ENCODE data around the gene GLRA1. TPM values are rescaled to one million over a fixed set of nuclear protein-coding genes. Genes with fewer than 3 reads are reported as not detected.

Gene GLRA1
- total RNA-seq (1 to 10 TPM in 2 of 9 donors, under 1 TPM in 1, not detected in 6; 0.53 to 2.7 (median 1.4) TPM), polyA plus RNA-seq (1 to 10 TPM in 1 of 3 donors, under 1 TPM in 1, not detected in 1; 0.40 to 1.3 TPM)
- long read RNA-seq, donor 1 = 0 reads
- long read RNA-seq, donor 2 = 0 reads
- long read RNA-seq, donor 3 = 0 reads
- long read RNA-seq, donor 4 = 0 reads
- long read RNA-seq, donor 5 = 0 reads
- long read RNA-seq, donor 6, partial matches to known transcripts = 1 of 2 reads
- long read RNA-seq, donor 6, other reads (novel, unspliced or antisense) = 0 of 2 reads
- long read RNA-seq, donor 7 = 0 reads
- long read RNA-seq, donor 8 = 0 reads
- long read RNA-seq, donor 9 = 0 reads
- long read RNA-seq, donor 10 = 0 reads

DNA sequence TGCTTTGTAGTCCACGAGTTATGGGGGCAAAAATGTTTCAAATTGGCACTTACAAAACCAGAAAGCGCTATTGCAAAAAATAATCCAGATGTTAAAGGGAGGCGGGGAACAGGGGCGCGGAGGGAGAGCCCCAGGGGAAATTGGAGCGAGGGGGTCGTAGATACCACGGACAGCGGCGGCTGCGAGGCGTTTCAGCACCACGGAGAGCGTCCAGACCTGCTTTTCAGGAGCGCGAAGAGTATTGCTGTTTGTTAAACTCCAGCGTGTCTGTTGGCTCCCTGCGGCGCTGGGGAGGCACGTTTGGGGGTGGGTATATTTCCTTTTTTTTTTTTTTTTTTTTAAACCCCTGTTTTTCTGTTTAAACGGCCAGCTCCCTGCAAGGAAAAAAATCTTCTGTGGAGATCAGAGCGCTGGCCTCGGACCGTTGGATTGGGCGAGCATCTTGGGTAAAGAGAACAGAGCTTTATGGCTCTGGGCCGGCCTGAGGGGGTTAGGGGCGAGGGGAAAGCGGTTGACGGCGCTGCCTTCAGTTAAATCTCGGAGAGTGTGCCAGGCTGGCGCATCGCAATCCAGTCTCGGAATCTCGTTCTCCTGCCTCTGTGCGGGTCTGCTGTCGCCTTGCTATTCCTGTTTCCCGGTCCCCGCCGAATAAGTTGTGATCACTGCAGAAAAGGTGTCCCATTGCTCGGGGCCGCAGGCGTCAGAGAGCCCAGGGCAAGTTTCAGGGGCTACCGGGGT, at the start of gene GLRA1:
GLRA1 (minus strand) TSS at position 288 of the 738 bp plus-strand sequence. CDS start 302 bp downstream, outside the sequence.
- intact Hi-C loops (cut with DNase I) = no loop called here
- no peaks in the 10 kb centered on the region for H3K4me1 ChIP-seq (replicated peaks in 1 of 2)
- no peak within 1 kb of the TSS for H3K27ac ChIP-seq
- WGBS, 4 donors = 4 to 6% (median 6%) methylated on average over 34 to 44 of the region's 44 CpGs
- H3K9me3 ChIP-seq (replicated peaks in 1 of 3) = no peaks in the 10 kb centered on the region
- peak; percentile 46 to 69 (median 55) for DNase-seq
- H3K4me3 ChIP-seq = no peak within 1 kb of the TSS
- H3K27me3 ChIP-seq = peaks cover 6% of the 10 kb centered on the region
- no peak for TF ChIP-seq POLR2A (IDR thresholded peaks at IDR 0.05)
- TF ChIP-seq, protein P1, sequence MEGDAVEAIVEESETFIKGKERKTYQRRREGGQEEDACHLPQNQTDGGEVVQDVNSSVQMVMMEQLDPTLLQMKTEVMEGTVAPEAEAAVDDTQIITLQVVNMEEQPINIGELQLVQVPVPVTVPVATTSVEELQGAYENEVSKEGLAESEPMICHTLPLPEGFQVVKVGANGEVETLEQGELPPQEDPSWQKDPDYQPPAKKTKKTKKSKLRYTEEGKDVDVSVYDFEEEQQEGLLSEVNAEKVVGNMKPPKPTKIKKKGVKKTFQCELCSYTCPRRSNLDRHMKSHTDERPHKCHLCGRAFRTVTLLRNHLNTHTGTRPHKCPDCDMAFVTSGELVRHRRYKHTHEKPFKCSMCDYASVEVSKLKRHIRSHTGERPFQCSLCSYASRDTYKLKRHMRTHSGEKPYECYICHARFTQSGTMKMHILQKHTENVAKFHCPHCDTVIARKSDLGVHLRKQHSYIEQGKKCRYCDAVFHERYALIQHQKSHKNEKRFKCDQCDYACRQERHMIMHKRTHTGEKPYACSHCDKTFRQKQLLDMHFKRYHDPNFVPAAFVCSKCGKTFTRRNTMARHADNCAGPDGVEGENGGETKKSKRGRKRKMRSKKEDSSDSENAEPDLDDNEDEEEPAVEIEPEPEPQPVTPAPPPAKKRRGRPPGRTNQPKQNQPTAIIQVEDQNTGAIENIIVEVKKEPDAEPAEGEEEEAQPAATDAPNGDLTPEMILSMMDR (IDR thresholded peaks at IDR 0.05) = no peak
- no peaks in the 10 kb centered on the region for H3K36me3 ChIP-seq (replicated peaks in 1 of 2)

DNA sequence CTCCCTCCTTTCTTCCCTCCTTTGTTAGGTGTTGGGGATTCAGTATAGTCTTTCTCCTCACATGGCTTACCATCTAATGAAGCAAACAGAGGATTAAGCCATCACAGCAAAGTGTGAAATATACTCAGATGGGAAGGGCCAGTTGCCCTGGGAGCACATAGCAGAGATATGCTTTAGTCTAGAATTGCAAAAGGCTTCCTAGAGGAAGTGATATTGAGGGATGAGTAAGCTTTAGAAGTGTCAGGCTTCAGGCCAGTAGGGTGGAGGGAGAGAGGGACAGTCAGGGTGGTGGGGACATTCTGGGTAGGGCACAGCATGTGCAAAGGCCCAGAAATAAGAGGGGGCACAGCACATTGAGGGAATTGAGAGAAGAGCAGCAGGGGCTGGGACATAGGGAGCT, 46.2 kb upstream of the GLRA1 start:
- no peak for DNase-seq
- Histone ChIP-seq H3K36me3 (replicated peaks in 1 of 2) (no peaks in the 10 kb centered on the region), H3K4me3 (no peak overlapping the region), H3K4me1 (replicated peaks in 1 of 2) (no peaks in the 10 kb centered on the region), H3K27ac (no peak overlapping the region), H3K9me3 (replicated peaks in 1 of 3) (no peaks in the 10 kb centered on the region), H3K27me3 (no peaks in the 10 kb centered on the region)
- intact Hi-C loops (cut with DNase I) = no loop called here
- TF ChIP-seq POLR2A (IDR thresholded peaks at IDR 0.05) = no peak
- TF ChIP-seq, protein P1 (IDR thresholded peaks at IDR 0.05) = no peak

DNA sequence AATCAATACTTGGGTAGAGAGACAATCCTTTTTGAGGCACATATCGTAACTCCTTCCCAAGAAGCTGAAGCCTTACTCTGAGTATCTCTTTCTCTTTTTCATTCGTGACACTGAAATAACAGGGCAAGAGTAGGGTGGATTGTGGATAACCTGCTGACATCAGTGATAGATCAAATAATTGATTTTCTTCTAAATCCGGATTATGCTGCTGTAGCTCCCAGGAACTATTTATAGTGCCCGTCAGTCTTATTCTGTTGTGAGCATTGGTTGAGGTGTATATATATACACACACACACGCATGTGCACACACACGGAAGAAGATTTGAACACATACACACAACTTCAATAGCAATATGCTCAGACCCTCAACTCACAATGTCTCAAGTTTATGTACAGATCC, 43.2 kb upstream of the GLRA1 start:
- Histone ChIP-seq H3K36me3 (replicated peaks in 1 of 2) (no peaks in the 10 kb centered on the region), H3K4me3 (no peak overlapping the region), H3K27me3 (no peaks in the 10 kb centered on the region), H3K4me1 (replicated peaks in 1 of 2) (no peaks in the 10 kb centered on the region), H3K27ac (no peak overlapping the region), H3K9me3 (replicated peaks in 1 of 3) (no peaks in the 10 kb centered on the region)
- 63 to 71% (median 68%) methylated on average over 6 of the region's 6 CpGs for WGBS, 4 donors
- TF ChIP-seq, protein P1 (IDR thresholded peaks at IDR 0.05) = no peak
- no peak for TF ChIP-seq POLR2A (IDR thresholded peaks at IDR 0.05)
- DNase-seq = no peak
- intact Hi-C loops (cut with DNase I) = no loop called here

DNA sequence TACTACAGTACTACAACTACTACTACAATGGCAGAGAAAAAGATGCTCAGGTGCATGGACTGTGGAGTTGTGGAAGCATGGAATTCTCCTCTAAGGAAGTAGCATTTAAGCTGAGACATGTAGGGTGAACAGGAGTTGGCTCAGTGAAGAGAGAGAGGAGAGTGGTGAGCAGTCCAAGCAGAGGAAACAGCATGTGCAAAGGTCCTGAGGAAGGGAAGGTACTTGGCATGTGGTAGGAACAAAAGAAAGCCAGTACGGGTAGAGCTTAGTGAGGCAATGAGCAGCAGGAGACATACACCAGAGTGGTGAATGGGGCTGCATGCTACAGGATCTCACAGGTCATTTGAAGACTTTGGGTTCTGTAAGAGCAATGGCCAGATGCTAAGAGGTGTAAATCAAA, 41.4 kb upstream of the GLRA1 start:
- no peak for TF ChIP-seq POLR2A (IDR thresholded peaks at IDR 0.05)
- TF ChIP-seq, protein P1 (IDR thresholded peaks at IDR 0.05) = no peak
- intact Hi-C loops (cut with DNase I) = no loop called here
- no peak for DNase-seq
- Histone ChIP-seq H3K4me1 (replicated peaks in 1 of 2) (no peaks in the 10 kb centered on the region), H3K27me3 (no peaks in the 10 kb centered on the region), H3K4me3 (no peak overlapping the region), H3K27ac (no peak overlapping the region), H3K36me3 (replicated peaks in 1 of 2) (no peaks in the 10 kb centered on the region), H3K9me3 (replicated peaks in 1 of 3) (no peaks in the 10 kb centered on the region)
- WGBS, 4 donors = 88 to 93% (median 91%) methylated on average over 1 of the region's 1 CpG
